Large intestine (tissue), 3 donors: ENCODE results near the gene MYO9B. TPM values are rescaled to one million over a fixed set of nuclear protein-coding genes. Genes with fewer than 3 reads are reported as not detected.

Source experiments
- DNase-seq, 2 donors: peaks; one replicate each; pipeline versions ENCODE4 v3.0.0 to v3.0.0-alpha.2; 2013
- H3K27ac ChIP-seq: one replicate; pipeline ENCODE4 v1.5.1; 2013; ENCODE audit warnings: low read length
- H3K27me3 ChIP-seq: 2 replicates; pipeline ENCODE4 v1.6.1; 2013; ENCODE audit warnings: low read length; ENCODE audit not compliant: control insufficient read depth, insufficient read depth
- H3K36me3 ChIP-seq: 2 replicates; pipeline ENCODE4 v1.6.1; 2013; ENCODE audit warnings: low read length; ENCODE audit not compliant: control insufficient read depth, insufficient read depth
- H3K4me1 ChIP-seq: one replicate; pipeline ENCODE4 v1.6.1; 2013; ENCODE audit warnings: low read length; ENCODE audit not compliant: control insufficient read depth, insufficient read depth
- H3K4me3 ChIP-seq: one replicate; pipeline ENCODE4 v1.5.1; 2013; ENCODE audit warnings: low read length
- H3K9me3 ChIP-seq: one replicate; pipeline ENCODE4 v1.6.1; 2013; ENCODE audit warnings: mild to moderate bottlenecking, low read depth, low read length, moderate library complexity; ENCODE audit not compliant: control insufficient read depth
- WGBS: methylation state at CpG from one replicate; pipeline ENCODE4 v1.1.5; 2013; ENCODE audit warnings: low lambda C conversion rate; ENCODE audit not compliant: insufficient coverage; 5-methylcytosine and 5-hydroxymethylcytosine counted together
- polyA plus RNA-seq: library from polyadenylated mRNA; unstranded; fragments of 120-200 nt; gene quantifications from one replicate; pipeline ENCODE4 v1.2.1, GENCODE V29; 2013

The MYO9B gene
- polyA plus RNA-seq, 1 donor: 49.8 TPM

DNA sequence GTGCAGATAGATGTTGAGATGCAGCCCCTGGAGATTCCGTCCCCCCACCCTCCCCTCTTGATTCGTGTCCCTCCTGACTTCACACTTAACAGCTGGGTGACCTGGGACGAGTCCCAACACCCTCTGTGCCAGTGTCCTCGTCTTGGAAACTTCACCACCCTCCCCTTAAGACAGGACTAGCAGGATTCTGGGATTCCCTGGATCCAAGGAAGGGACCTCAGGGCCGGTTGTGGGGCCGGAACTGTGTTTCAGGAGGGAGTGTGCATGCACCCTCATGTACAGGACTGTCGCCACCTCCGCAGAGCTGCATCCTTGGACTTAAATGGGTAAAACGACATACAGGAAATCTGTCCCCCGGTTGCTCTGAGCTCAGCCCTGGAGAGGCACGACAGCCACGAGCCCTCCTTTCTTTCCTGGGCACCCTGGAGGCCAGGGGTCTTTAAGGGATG is 990 bp downstream of the MYO9B start:
- peak overlapping the region; percentile 77 for H3K4me3 ChIP-seq
- no peaks in the 10 kb centered on the region for H3K9me3 ChIP-seq
- WGBS: no CpG with 5 or more reads among the region's 12 CpGs
- peaks cover 8% of the 10 kb centered on the region for H3K36me3 ChIP-seq
- peak overlapping the region; percentile 50 for H3K27ac ChIP-seq
- peak in 1 of 2 donors; percentile 25 for DNase-seq
- no peaks in the 10 kb centered on the region for H3K27me3 ChIP-seq
- peaks cover 11% of the 10 kb centered on the region for H3K4me1 ChIP-seq

- no peak for DNase-seq
- Histone ChIP-seq H3K4me1 (peaks cover 11% of the 10 kb centered on the region), H3K4me3 (no peak overlapping the region), H3K27ac (no peak overlapping the region), H3K36me3 (peaks cover 7% of the 10 kb centered on the region), H3K27me3 (no peaks in the 10 kb centered on the region), H3K9me3 (no peaks in the 10 kb centered on the region)
- WGBS: no CpG with 5 or more reads among the region's 17 CpGs
Observed at GRCh38 chr19:17077447-17078028, 2.0 kb downstream of the MYO9B start.

DNA sequence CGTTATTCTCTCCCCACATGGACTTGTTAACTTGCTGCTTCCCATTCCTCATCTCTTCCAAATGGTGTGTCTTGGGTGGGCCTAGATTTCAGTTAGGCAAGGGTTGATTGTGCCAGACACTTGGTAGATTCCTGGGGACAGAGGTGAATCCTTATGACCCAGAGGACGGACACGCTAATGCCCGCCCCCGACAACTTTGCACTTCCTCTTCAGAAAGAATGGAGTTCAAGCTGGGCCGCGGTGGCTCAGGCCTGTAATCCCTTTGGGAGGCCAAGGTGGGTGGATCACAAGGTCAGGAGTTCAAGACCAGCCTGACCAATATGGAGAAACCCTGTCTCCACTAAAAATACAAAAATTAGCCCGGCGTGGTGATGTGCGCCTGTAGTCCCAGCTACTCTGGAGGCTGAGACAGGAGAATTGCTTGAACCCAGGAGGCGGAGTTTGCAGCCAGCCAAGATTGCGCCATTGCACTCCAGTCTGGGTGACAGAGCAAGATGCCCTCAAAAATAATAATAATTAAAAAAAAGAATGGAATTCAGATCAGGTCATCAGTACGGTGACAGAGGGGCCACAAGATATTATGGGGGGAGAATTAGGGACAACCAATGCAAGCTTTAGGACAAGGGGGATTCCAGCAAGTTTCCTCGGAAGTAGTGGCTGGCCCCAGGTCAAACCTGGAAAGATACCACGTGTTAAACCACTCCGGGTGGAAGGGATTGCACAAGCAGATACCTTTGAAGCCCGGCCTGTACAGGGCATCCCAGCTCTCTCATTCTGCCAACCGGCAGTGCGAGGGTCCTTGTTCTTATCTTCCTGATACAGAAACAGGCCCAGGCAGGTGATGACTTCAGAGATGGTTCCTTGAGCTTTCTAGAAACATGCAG is 2.7 kb downstream of the MYO9B start:
- WGBS: no CpG with 5 or more reads among the region's 19 CpGs
- Histone ChIP-seq H3K4me3 (no peak overlapping the region), H3K9me3 (no peaks in the 10 kb centered on the region), H3K27ac (no peak overlapping the region), H3K36me3 (no peaks in the 10 kb centered on the region), H3K27me3 (no peaks in the 10 kb centered on the region), H3K4me1 (peaks cover 11% of the 10 kb centered on the region)
- no peak for DNase-seq

DNA sequence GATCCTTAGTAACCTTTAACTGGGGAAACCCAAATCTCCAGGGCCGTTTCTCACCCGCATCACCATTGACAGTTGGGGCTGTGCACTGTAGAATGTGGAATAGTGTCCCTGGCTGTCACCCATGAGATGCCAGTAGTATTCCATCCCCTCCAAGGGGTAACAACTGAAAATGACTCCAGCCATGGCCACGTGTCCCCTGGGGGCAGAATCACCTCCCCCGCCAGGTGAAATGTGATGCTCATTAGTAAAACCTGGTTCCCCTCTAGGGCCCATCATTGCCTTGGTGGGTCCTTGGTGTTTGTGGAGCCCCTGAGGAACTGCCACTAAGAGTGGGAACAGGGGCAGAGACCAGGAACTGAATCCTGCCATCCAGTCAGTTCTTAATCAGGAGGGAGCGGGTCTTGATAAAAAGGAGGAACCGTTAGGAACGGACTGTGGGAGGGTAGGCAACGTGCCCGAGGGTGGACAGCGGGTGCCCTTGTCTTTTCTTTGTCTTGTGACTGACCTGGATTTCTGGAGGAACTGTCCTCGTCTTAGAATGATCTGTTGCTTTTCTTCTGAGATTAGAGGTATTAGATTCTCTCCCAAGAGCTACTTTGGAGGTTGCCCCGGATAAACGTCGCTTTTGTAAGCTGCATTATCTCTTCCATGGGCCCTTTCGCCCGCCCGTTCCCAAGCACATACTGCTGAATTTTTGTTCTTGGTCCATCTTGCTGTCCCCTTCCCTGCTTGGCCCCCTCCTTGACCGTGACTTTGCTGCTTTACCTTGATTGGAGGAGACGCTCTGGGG is 3.5 kb downstream of the MYO9B start:
- H3K9me3 ChIP-seq: no peaks in the 10 kb centered on the region
- 89% methylated on average over 3 of the region's 19 CpGs for WGBS

DNA sequence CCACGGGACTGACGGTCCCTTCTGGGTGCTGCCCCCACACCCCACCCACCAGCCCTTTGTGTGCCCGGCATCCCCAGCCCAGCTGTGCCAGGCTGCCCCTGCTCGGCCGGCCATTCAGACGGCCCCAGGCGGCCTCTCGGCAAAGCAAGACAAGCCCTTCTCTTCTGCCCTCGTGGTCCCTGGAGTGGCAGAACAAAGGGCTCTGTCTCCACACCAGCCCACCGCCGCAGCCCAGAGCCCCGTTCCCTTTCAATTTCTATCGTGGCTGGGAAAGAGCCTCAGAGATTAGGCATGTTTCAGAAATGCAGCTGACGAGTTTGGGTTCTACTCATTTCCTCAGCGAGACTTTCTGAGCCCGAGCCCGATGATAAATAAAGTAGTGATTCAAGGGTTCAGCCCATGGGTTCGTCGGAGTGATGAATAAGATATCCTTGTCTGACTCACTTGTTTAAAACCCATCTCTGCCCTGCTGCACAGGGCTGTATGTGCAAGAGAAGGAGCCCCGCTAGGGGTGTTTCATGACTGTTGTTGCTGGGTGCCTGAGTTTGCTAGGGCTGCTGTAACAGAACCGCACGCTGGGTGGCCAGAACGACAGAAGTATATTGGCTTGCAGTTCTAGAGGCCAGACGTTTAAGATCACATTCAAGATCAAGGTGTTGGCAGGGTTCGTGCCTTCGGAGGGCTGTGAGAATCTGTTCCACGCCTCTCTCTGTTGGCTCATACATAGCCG is 4.3 kb downstream of the MYO9B start:
- WGBS: no CpG with 5 or more reads among the region's 28 CpGs
- no peaks in the 10 kb centered on the region for H3K36me3 ChIP-seq
- peak overlapping the region; percentile 75 for H3K27ac ChIP-seq
- H3K4me3 ChIP-seq: peak overlapping the region; percentile 16
- peaks cover 7% of the 10 kb centered on the region for H3K4me1 ChIP-seq
- DNase-seq: peak in 1 of 2 donors; percentile 52
- H3K27me3 ChIP-seq: no peaks in the 10 kb centered on the region
- no peaks in the 10 kb centered on the region for H3K9me3 ChIP-seq

More for the DNA sequence above, 3.5 kb downstream of the MYO9B start:
- peak overlapping the region; percentile 75 for H3K27ac ChIP-seq
- peak overlapping the region; percentile 16 for H3K4me3 ChIP-seq
- no peaks in the 10 kb centered on the region for H3K36me3 ChIP-seq
- DNase-seq: no peak
- H3K27me3 ChIP-seq: no peaks in the 10 kb centered on the region
- peaks cover 9% of the 10 kb centered on the region for H3K4me1 ChIP-seq

- no peaks in the 10 kb centered on the region for H3K27me3 ChIP-seq
- H3K27ac ChIP-seq: peak overlapping the region; percentile 75
- WGBS: no CpG with 5 or more reads among the region's 4 CpGs
- H3K4me3 ChIP-seq: no peak overlapping the region
- no peaks in the 10 kb centered on the region for H3K36me3 ChIP-seq
- H3K9me3 ChIP-seq: no peaks in the 10 kb centered on the region
- no peak for DNase-seq
- H3K4me1 ChIP-seq: peaks cover 7% of the 10 kb centered on the region
Observed at GRCh38 chr19:17080440-17080801, 4.8 kb downstream of the MYO9B start.

- H3K27me3 ChIP-seq: no peaks in the 10 kb centered on the region
- DNase-seq: no peak
- no peak overlapping the region for H3K4me3 ChIP-seq
- peaks cover 2% of the 10 kb centered on the region for H3K4me1 ChIP-seq
- H3K27ac ChIP-seq: no peak overlapping the region
- no CpG with 5 or more reads among the region's 20 CpGs for WGBS
- H3K9me3 ChIP-seq: no peaks in the 10 kb centered on the region
- H3K36me3 ChIP-seq: peaks cover under 1% of the 10 kb centered on the region
Observed at GRCh38 chr19:17081672-17082630, 6.4 kb downstream of the MYO9B start.

DNA sequence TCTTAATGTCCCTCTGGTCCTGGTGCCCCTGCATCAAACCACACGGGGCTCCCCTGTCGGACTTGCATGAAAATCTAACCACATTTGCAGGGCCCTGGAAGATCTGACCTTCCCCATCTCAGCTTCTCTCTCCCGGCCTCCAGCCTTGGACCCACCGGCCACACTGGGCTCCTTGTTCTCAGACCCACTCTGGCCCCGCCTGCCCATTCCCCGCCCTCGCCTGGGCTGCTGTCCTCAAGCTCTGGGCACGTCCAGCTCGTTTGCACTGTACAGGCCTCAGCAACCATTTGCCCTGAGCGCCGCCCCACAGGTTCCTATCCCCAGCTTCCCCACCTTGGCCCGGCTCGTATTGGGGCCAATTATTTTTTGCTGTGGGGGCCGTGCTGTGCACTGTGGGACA is 10.5 kb downstream of the MYO9B start:
- Histone ChIP-seq H3K27me3 (no peaks in the 10 kb centered on the region), H3K4me1 (no peaks in the 10 kb centered on the region), H3K4me3 (no peak overlapping the region), H3K36me3 (peaks cover 4% of the 10 kb centered on the region), H3K27ac (no peak overlapping the region), H3K9me3 (no peaks in the 10 kb centered on the region)
- WGBS: no CpG with 5 or more reads among the region's 14 CpGs
- DNase-seq: no peak

DNA sequence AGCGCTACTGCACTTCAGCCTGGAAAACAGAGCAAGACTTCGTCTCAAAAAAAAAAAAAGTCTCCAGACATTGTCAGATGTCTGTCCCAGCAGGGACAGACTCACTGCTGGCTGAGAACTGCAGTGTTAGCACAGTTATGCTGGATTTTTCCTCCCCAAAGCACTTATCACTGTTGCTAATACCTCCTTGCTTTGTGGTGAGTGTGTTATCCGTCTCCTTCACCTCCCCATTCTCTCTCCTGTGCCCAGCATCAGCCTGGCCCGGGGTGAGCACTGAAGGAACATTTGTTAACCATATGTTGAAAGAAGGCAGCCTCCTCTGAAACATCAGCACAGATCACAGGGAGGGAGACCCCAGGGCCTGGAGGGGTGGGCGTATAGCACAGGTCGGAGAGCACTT is 11.3 kb downstream of the MYO9B start:
- no peak for DNase-seq
- no peak overlapping the region for H3K4me3 ChIP-seq
- WGBS: no CpG with 5 or more reads among the region's 6 CpGs
- no peaks in the 10 kb centered on the region for H3K9me3 ChIP-seq
- H3K4me1 ChIP-seq: no peaks in the 10 kb centered on the region
- H3K27ac ChIP-seq: no peak overlapping the region
- H3K27me3 ChIP-seq: no peaks in the 10 kb centered on the region
- H3K36me3 ChIP-seq: peaks cover 4% of the 10 kb centered on the region
